GM12872 (cell line): ENCODE results near the gene AGAP3.

Experiments used
- CTCF ChIP-seq: IDR thresholded peaks from 3 replicates; pipeline ENCODE4 v1.5.1; 2011; ENCODE audit warnings: low read depth, mild to moderate bottlenecking, low read length, moderate library complexity; ENCODE audit not compliant: insufficient read depth

AGAP3 gene

GRCh38 chr7:151107882-151108281 is 21.6 kb downstream of the AGAP3 start:
- no peak for TF ChIP-seq CTCF

DNA sequence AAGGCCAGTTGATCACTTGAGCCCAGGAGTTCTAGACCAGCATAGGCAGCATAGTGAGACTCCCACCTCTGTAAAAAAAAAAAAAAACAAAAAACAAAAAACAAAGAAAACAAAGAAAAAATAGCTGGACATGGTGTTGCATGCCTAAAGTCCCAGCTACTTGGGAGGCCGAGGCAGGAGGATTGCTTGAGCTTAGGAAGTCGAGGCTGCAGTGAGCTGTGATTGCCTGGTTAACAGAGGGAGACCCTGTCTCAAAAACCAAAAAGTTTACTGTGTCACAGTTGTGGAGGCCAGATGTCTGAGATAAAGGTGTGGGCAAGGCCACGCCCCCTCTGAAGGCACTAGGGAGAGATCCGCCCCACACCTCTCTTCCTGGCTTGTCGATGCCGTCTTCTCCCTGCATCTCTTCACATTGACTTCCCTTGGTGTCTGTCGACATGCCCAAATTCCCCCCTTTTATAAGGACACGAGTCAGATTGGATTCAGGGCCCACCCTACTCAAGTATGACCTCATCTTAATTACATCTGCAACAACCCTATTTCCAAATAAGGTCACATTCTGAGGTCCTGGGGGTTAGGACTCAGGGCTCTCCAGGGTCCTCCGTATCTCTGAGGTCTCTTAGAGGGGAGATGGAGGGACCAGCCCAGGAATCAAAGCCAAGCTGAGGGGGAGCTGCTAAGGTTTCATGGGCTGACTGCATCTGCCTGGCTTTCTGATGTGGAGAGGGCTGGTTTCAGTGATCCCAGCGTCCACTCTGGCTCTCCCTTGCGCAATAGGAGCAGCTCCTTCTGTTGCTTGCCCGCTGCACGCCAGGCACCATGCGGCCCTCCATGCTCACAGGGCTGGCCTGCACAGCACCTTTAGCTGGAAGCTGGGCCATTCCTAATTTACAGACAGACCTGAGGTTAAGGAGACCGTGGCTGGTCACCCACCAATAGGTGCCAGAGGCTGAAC is 23.1 kb downstream of the AGAP3 start:
- TF ChIP-seq CTCF, result no peak

GRCh38 chr7:151110236-151110940 is 24.1 kb downstream of the AGAP3 start:
- no peak for TF ChIP-seq CTCF

GRCh38 chr7:151110941-151111645 is 24.8 kb downstream of the AGAP3 start:
- peak; percentile 90 for TF ChIP-seq CTCF

DNA sequence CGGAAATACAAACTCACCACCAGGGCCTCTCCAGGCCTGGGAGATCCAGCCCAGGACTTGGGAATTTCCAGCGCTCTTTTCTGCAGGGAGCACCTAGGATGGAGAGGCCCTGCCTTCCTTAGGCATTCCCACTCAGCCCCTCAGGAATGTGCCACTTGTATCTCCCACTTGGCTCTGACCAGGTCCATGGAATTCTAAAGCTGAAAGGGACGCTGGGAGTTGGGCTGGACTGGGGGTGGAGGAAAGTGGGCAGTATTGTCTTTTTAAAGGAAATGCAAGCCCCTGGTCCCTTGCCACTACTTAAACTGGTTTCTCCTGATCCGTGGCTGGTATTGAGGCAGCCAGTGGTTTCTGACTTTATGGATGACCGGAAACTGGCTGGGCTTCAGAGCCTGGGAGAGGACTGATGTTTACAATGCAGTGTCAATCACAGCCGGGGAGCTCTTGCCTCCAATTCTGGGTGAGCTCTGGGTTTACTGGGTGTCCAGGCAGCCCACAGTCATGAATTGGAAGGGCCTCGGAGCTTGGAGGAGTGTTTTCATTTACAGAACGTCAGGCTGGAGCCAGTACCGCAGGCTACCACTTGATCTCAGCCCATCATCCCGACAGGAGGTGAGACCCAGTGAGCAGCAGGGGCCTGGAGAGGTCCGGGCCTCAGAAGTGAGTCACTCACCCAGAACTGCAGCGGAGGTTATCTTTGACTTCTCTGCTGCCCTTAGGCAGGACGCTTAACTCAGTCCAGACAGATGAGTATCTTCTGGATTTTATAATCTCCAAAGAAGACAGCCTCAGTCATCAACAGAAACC is 27.3 kb downstream of the AGAP3 start:
- no peak for TF ChIP-seq CTCF

- TF ChIP-seq CTCF, result no peak
Observed at GRCh38 chr7:151114151-151115090, 28.1 kb downstream of the AGAP3 start.
